Measurements from ENCODE around the gene ALPP.
"Not testable (repeated sequence)": the region's sequence is repeated elsewhere in the genome, so short reads cannot be mapped to it uniquely, and the experiment has no call there.

Gene ALPP

GRCh38 chr2:232377319-232377718 is 1.2 kb upstream of the ALPP start:
- no peak overlapping the region for H3K4me3 ChIP-seq (ENCODE audit: low read depth, low read length)
- H3K27me3 ChIP-seq (replicated peaks) = peaks cover 26% of the 10 kb centered on the region
- H3K36me3 ChIP-seq (replicated peaks) = no peaks in the 10 kb centered on the region
- TF ChIP-seq CTCF (IDR thresholded peaks at IDR 0.05; ENCODE audit: low read depth, low read length, missing control alignments) = no peak
- in situ Hi-C loops (cut with HindIII; ENCODE audit: low pct_ligation_motif_present, low sequenced_read_pairs) = no loop called here
- no peak for DNase-seq
- no peak overlapping the region for H3K27ac ChIP-seq

GRCh38 chr2:232377841-232378734 is 463 bp upstream of the ALPP start:
- in situ Hi-C loops (cut with HindIII; ENCODE audit: low pct_ligation_motif_present, low sequenced_read_pairs) = no loop called here
- H3K27me3 ChIP-seq (replicated peaks) = peaks cover 27% of the 10 kb centered on the region
- no peaks in the 10 kb centered on the region for H3K36me3 ChIP-seq (replicated peaks)
- no peak for TF ChIP-seq CTCF (IDR thresholded peaks at IDR 0.05; ENCODE audit: low read depth, low read length, missing control alignments)
- no peak for DNase-seq
- no peak overlapping the region for H3K4me3 ChIP-seq (ENCODE audit: low read depth, low read length)
- no peak overlapping the region for H3K27ac ChIP-seq

- H3K36me3 ChIP-seq (replicated peaks); DNase-seq; H3K4me3 ChIP-seq (ENCODE audit: low read depth, low read length); in situ Hi-C loops (cut with HindIII; ENCODE audit: low pct_ligation_motif_present, low sequenced_read_pairs); H3K27ac ChIP-seq: not testable (repeated sequence)
- H3K27me3 ChIP-seq (replicated peaks) = peaks cover 27% of the 10 kb centered on the region
Observed at GRCh38 chr2:232379610-232380590, 1.3 kb downstream of the ALPP start.

GRCh38 chr2:232381204-232382031 is 2.9 kb downstream of the ALPP start:
- H3K4me3 ChIP-seq (ENCODE audit: low read depth, low read length); in situ Hi-C loops (cut with HindIII; ENCODE audit: low pct_ligation_motif_present, low sequenced_read_pairs); DNase-seq; H3K36me3 ChIP-seq (replicated peaks); H3K27ac ChIP-seq: not testable (repeated sequence)
- H3K27me3 ChIP-seq (replicated peaks) = peaks cover 18% of the 10 kb centered on the region

- Histone ChIP-seq H3K27ac (no peak overlapping the region), H3K4me3 (ENCODE audit: low read depth, low read length) (no peak overlapping the region), H3K27me3 (replicated peaks) (peaks cover 15% of the 10 kb centered on the region), H3K36me3 (replicated peaks) (no peaks in the 10 kb centered on the region)
- no peak for DNase-seq
- no peak for TF ChIP-seq CTCF (IDR thresholded peaks at IDR 0.05; ENCODE audit: low read depth, low read length, missing control alignments)
- in situ Hi-C loops (cut with HindIII; ENCODE audit: low pct_ligation_motif_present, low sequenced_read_pairs) = no loop called here
Observed at GRCh38 chr2:232382331-232383225, 4.0 kb downstream of the ALPP start.

- Histone ChIP-seq H3K36me3 (replicated peaks) (no peaks in the 10 kb centered on the region), H3K27me3 (replicated peaks) (peaks cover 15% of the 10 kb centered on the region), H3K27ac (no peak overlapping the region)
Observed at GRCh38 chr2:232384466-232384865, 5.9 kb downstream of the ALPP start.

GRCh38 chr2:232385058-232385457 is 6.5 kb downstream of the ALPP start:
- in situ Hi-C loops (cut with HindIII; ENCODE audit: low pct_ligation_motif_present, low sequenced_read_pairs); H3K4me3 ChIP-seq (ENCODE audit: low read depth, low read length); H3K36me3 ChIP-seq (replicated peaks); DNase-seq: not testable (repeated sequence)
- Histone ChIP-seq H3K27ac (peak overlapping the region; percentile 3), H3K27me3 (replicated peaks) (peaks cover 15% of the 10 kb centered on the region)

More at GRCh38 chr2:232384466-232384865, 5.9 kb downstream of the ALPP start:
- in situ Hi-C loops (cut with HindIII; ENCODE audit: low pct_ligation_motif_present, low sequenced_read_pairs) = no loop called here
- no peak for TF ChIP-seq CTCF (IDR thresholded peaks at IDR 0.05; ENCODE audit: low read depth, low read length, missing control alignments)
- no peak overlapping the region for H3K4me3 ChIP-seq (ENCODE audit: low read depth, low read length)
- no peak for DNase-seq

Measured in brain microvascular endothelial cell (primary cell).